MCF 10A (cell line): ENCODE results near the gene C1orf56. TPM values are rescaled to one million over a fixed set of nuclear protein-coding genes. Genes with fewer than 3 reads are reported as not detected.
A peak's percentile ranks its signal among the peaks of the same experiment; 100 is the strongest.

Experiments used
- BruUV-seq: library from RNA; stranded (reverse); fragments of 400-500 nt; replicated peaks from 2 replicates; lab custom pipeline; 2021; lab: Mats Ljungman, UMichigan
- CTCF ChIA-PET: fragments of 300-600 bp; sonication (Branson Sonifier 250); formaldehyde crosslinking; extraction: SDS; loops from one replicate; lab custom pipeline; 2021; ENCODE audit warnings: antibody characterized with exemption, inconsistent platforms; lab: Yijun Ruan, JAX
- POLR2A ChIA-PET: fragments of 300-600, 350-650 bp; sonication (Branson Sonifier 250); formaldehyde crosslinking; extraction: SDS; loops from one replicate; lab custom pipeline; 2020; ENCODE audit warnings: antibody characterized with exemption, inconsistent platforms; lab: Yijun Ruan, JAX
- DNase-seq: peaks from one replicate; pipeline ENCODE4 v3.0.0-alpha.2; 2018; ENCODE audit not compliant: unreplicated experiment
- H3K27ac Mint-ChIP-seq: one replicate; pipeline ENCODE4 v1.8.0; 2022; ENCODE audit warnings: mild to moderate bottlenecking, low read depth, mixed read lengths; ENCODE audit not compliant: unreplicated experiment
- H3K27me3 Mint-ChIP-seq: one replicate; pipeline ENCODE4 v1.8.0; 2022; ENCODE audit warnings: mixed read lengths; ENCODE audit not compliant: insufficient read depth, unreplicated experiment
- H3K36me3 Mint-ChIP-seq: one replicate; pipeline ENCODE4 v1.8.0; 2022; ENCODE audit warnings: mild to moderate bottlenecking, moderate library complexity, mixed read lengths; ENCODE audit not compliant: insufficient read depth, unreplicated experiment
- H3K4me1 Mint-ChIP-seq: one replicate; pipeline ENCODE4 v1.8.0; 2022; ENCODE audit warnings: mixed read lengths; ENCODE audit not compliant: insufficient read depth, unreplicated experiment
- H3K4me3 Mint-ChIP-seq: one replicate; pipeline ENCODE4 v1.8.0; 2022; ENCODE audit warnings: mild to moderate bottlenecking, moderate library complexity, mixed read lengths; ENCODE audit not compliant: unreplicated experiment
- H3K9me3 Mint-ChIP-seq: one replicate; pipeline ENCODE4 v1.8.0; 2022; ENCODE audit warnings: mixed read lengths; ENCODE audit not compliant: unreplicated experiment
- intact Hi-C: fragments of 100-400 bp; cut with micrococcal nuclease; formaldehyde crosslinking; loops from 2 replicates; pipeline ENCODE4 v1.14.1; 2022
- total RNA-seq: library from RNA; stranded (reverse); gene quantifications from 2 replicates; pipeline ENCODE4 v1.2.3, GENCODE V29; 2022
- TF ChIP-seq, protein P1 (sequence below): fragments of 200-600 bp; IDR thresholded peaks from one replicate; pipeline ENCODE4 v1.8.0; 2022; ENCODE audit warnings: antibody characterized with exemption, mild to moderate bottlenecking; ENCODE audit not compliant: unreplicated experiment

C1orf56 gene
- total RNA-seq, 1 experiment from 2014 or later: 2.2 TPM

DNA sequence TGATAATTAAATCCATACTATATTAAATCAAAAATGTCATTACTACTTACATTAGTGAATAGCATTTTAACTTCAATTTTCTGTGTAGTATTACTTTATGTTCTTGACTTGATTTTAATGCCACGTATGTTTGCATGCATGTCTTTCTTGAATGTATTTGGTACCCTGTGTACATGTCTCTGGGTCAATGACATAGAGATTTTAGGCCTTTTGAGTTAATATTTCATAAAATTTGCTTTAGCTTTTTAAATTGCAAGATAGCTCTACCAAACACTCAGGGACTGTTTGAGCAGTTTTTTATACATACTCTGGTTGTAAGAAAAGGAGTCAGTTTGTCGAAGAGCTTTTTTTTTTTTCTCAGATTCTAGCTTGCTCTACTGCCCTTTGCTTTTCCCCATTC is 14.2 kb downstream of the C1orf56 start:
- H3K9me3 Mint-ChIP-seq: no peaks in the 10 kb centered on the region
- TF ChIP-seq, protein P1, sequence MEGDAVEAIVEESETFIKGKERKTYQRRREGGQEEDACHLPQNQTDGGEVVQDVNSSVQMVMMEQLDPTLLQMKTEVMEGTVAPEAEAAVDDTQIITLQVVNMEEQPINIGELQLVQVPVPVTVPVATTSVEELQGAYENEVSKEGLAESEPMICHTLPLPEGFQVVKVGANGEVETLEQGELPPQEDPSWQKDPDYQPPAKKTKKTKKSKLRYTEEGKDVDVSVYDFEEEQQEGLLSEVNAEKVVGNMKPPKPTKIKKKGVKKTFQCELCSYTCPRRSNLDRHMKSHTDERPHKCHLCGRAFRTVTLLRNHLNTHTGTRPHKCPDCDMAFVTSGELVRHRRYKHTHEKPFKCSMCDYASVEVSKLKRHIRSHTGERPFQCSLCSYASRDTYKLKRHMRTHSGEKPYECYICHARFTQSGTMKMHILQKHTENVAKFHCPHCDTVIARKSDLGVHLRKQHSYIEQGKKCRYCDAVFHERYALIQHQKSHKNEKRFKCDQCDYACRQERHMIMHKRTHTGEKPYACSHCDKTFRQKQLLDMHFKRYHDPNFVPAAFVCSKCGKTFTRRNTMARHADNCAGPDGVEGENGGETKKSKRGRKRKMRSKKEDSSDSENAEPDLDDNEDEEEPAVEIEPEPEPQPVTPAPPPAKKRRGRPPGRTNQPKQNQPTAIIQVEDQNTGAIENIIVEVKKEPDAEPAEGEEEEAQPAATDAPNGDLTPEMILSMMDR: no peak
- H3K27ac Mint-ChIP-seq: no peak overlapping the region
- DNase-seq: no peak
- ChIA-PET POLR2A (interaction anchor here (0.6 to 9.4 kb wide), 7 partner anchors 10 to 139 kb away, joined by 3 to 90 read pairs (median 6); partner anchors contain the start of genes C1orf56, GABPB2, MINDY1 and PIP5K1A), CTCF (interaction anchor here (0.6 to 2.1 kb wide), 6 partner anchors 10 to 81 kb away, joined by 3 to 12 read pairs (median 6); partner anchors contain the start of genes GABPB2 and MINDY1)
- no peak overlapping the region for H3K4me3 Mint-ChIP-seq
- peaks cover 14% of the 10 kb centered on the region for H3K36me3 Mint-ChIP-seq
- intact Hi-C loops: loop anchor here (5.0 kb wide), 1 partner anchor 499 kb away; no protein-coding TSS in a partner anchor
- no TSS peak for BruUV-seq
- H3K27me3 Mint-ChIP-seq: no peaks in the 10 kb centered on the region
- H3K4me1 Mint-ChIP-seq: peaks cover 41% of the 10 kb centered on the region

DNA sequence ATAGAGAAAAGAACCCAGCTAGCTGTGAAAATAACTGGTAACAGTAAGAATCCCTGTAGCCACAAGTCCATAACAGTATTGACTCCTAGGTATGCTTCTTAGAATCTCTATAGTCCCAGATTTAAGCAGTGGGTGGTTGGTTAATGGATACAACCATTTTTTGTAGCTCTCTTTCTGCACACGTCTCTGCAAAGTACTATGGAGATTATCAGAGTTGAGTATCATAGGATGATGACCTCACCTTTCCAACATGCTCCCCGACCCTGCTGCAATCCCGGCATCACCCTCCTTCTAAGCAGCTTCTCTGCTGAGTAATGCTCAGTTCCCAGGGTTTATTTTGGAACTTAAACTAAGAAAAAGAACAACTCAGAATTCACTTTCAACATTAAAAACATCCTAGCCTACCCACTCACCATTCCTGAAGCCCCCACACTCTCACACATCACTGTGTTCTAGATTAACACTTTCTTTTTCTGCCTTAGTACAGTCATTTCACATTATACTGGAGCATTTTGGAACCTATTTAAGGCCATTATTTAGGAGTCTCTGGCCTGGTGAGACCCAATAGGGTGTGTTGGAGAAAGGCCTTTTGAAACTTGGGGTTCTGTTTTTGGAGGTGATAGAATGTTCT is 15.3 kb downstream of the C1orf56 start:
- no peaks in the 10 kb centered on the region for H3K27me3 Mint-ChIP-seq
- intact Hi-C loops: loop anchor here (5.0 kb wide), 1 partner anchor 501 kb away; no protein-coding TSS in a partner anchor
- peak; percentile 60 for DNase-seq
- peaks cover 31% of the 10 kb centered on the region for H3K4me1 Mint-ChIP-seq
- ChIA-PET POLR2A (interaction anchor here (0.6 to 9.4 kb wide), 7 partner anchors 9 to 483 kb away, joined by 3 to 90 read pairs (median 4); partner anchors contain the start of genes C1orf56, GABPB2, LYSMD1 and MCL1), CTCF (interaction anchor here (0.5 to 2.1 kb wide), 7 partner anchors 9 to 671 kb away, joined by 3 to 12 read pairs (median 4); partner anchors contain the start of genes C1orf56, GABPB2 and MINDY1)
- H3K9me3 Mint-ChIP-seq: no peaks in the 10 kb centered on the region
- H3K4me3 Mint-ChIP-seq: peak overlapping the region; percentile 3
- TF ChIP-seq, protein P1: no peak
- H3K27ac Mint-ChIP-seq: peak overlapping the region; percentile 25
- peaks cover 13% of the 10 kb centered on the region for H3K36me3 Mint-ChIP-seq
- TSS peak; percentile 21 for BruUV-seq

- no TSS peak for BruUV-seq
- Mint-ChIP-seq H3K27me3 (no peaks in the 10 kb centered on the region), H3K27ac (no peak overlapping the region), H3K9me3 (no peaks in the 10 kb centered on the region), H3K4me3 (no peak overlapping the region), H3K4me1 (peaks cover 22% of the 10 kb centered on the region), H3K36me3 (peaks cover 13% of the 10 kb centered on the region)
- TF ChIP-seq, protein P1: no peak
- CTCF ChIA-PET: interaction anchor here (0.5 to 1.1 kb wide), 7 partner anchors 16 to 809 kb away, joined by 3 to 4 read pairs (median 3); no protein-coding TSS in a partner anchor
- intact Hi-C loops: no loop called here
- POLR2A ChIA-PET: interaction anchor here (0.5 to 1.2 kb wide), 10 partner anchors 11 to 546 kb away, joined by 3 to 4 read pairs (median 3); partner anchors contain the start of genes C1orf56, MINDY1 and SCNM1
- no peak for DNase-seq
These were observed 17.6 kb downstream of the C1orf56 start for GRCh38 chr1:151065089-151065645.

- intact Hi-C loops: no loop called here
- TF ChIP-seq, protein P1: no peak
- POLR2A ChIA-PET: interaction anchor here (1.3 to 2.5 kb wide), 2 partner anchors 8 to 61 kb away, joined by 3 to 5 read pairs; partner anchors contain the start of genes CDC42SE1 and MINDY1
- Mint-ChIP-seq H3K4me3 (no peak overlapping the region), H3K4me1 (peaks cover 9% of the 10 kb centered on the region), H3K36me3 (peaks cover 17% of the 10 kb centered on the region), H3K27me3 (no peaks in the 10 kb centered on the region), H3K9me3 (no peaks in the 10 kb centered on the region), H3K27ac (no peak overlapping the region)
- CTCF ChIA-PET: interaction anchor here (0.5 to 1.6 kb wide), 4 partner anchors 71 to 812 kb away, joined by 3 to 5 read pairs (median 4); no protein-coding TSS in a partner anchor
- DNase-seq: no peak
- BruUV-seq: no TSS peak
These were observed 19.6 kb downstream of the C1orf56 start for GRCh38 chr1:151067185-151067584.
